GM12878 (cell line): Measurements from ENCODE around the gene CERT1. TPM values are rescaled to one million over a fixed set of nuclear protein-coding genes. Genes with fewer than 3 reads are reported as not detected.

ENCODE experiments used
- ATAC-seq: fragments of 200-7000 bp; cut with Tn5 transposase; 3 replicates; pipeline ENCODE4 v1.9.1; 2020; ENCODE audit warnings: mild to moderate bottlenecking, moderate library complexity
- BruUV-seq: library from RNA; stranded (reverse); fragments of 400-500 nt; replicated peaks from 2 replicates; lab custom pipeline; 2021; lab: Mats Ljungman, UMichigan
- CTCF ChIA-PET: fragments of 300-600 bp; sonication (Branson Sonifier 250); formaldehyde crosslinking; extraction: SDS; loops from one replicate; lab custom pipeline; 2021; ENCODE audit warnings: inconsistent platforms; lab: Yijun Ruan, JAX
- POLR2A ChIA-PET: fragments of 350-600 bp; formaldehyde crosslinking; extraction: SDS; loops from one replicate; lab custom pipeline; 2021; ENCODE audit warnings: inconsistent platforms; lab: Charles Lee
- RAD21 ChIA-PET: fragments of 300-600 bp; sonication (Branson Sonifier 250); formaldehyde crosslinking; loops from one replicate; lab custom pipeline; 2023; ENCODE audit warnings: antibody characterized with exemption; ENCODE audit not compliant: unreplicated experiment; lab: Charles Lee
- SMC1A ChIA-PET: fragments of 300-600 bp; sonication (Branson Sonifier 250); formaldehyde crosslinking; loops from one replicate; lab custom pipeline; 2023; ENCODE audit not compliant: unreplicated experiment, uncharacterized antibody; lab: Charles Lee
- DNase-seq: peaks from one replicate; pipeline ENCODE4 v3.0.0-alpha.2; 2011; ENCODE audit warnings: low read depth, low spot score
- FAIRE-seq: peaks from 3 replicates; lab custom pipeline; 2011; peaks lifted over from hg19 to GRCh38; lab: Jason Lieb, UNC
- H2AFZ ChIP-seq: 2 replicates; pipeline ENCODE4 v1.6.0; 2011; ENCODE audit warnings: low read depth, low read length, control low read depth; ENCODE audit not compliant: control insufficient read depth
- H3K27ac ChIP-seq: 2 replicates; pipeline ENCODE4 v1.5.1; 2011; ENCODE audit warnings: control low read depth; ENCODE audit not compliant: control insufficient read depth, insufficient read depth
- H3K27me3 ChIP-seq, 2 experiments: replicated peaks in 1 of 2; 2 replicates each; pipeline versions ENCODE4 v1.6.0 to v1.6.1; 2011; ENCODE audit warnings: low read length in 1 of 2; ENCODE audit not compliant: control insufficient read depth in 2 of 2, insufficient read depth in 2 of 2
- H3K36me3 ChIP-seq, 2 experiments: 2 replicates each; pipeline ENCODE4 v1.5.1; 2011; ENCODE audit warnings: low read length in 1 of 2; ENCODE audit not compliant: control insufficient read depth in 2 of 2, insufficient read depth in 2 of 2
- H3K4me1 ChIP-seq: 2 replicates; pipeline ENCODE4 v1.6.1; 2011; ENCODE audit warnings: mild to moderate bottlenecking, low read length, moderate library complexity, mixed read lengths; ENCODE audit not compliant: control insufficient read depth, insufficient read depth
- H3K4me2 ChIP-seq: 2 replicates; pipeline ENCODE4 v1.6.0; 2011; ENCODE audit warnings: control low read depth; ENCODE audit not compliant: control insufficient read depth, insufficient read depth
- H3K4me3 ChIP-seq: fragments of 200-600 bp; sonication (generic); 2 replicates; pipeline ENCODE4 v1.5.1; 2016
- H3K79me2 ChIP-seq: 2 replicates; pipeline ENCODE4 v1.6.0; 2011; ENCODE audit warnings: low read length; ENCODE audit not compliant: control insufficient read depth, insufficient read depth
- H3K9ac ChIP-seq: 2 replicates; pipeline ENCODE4 v1.8.0; 2011; ENCODE audit warnings: low read length, control low read depth, mixed read lengths; ENCODE audit not compliant: control insufficient read depth, insufficient read depth
- H3K9me3 ChIP-seq: replicated peaks from 3 replicates; pipeline ENCODE4 v1.5.1; 2011; ENCODE audit warnings: mild to moderate bottlenecking, low read length; ENCODE audit not compliant: control insufficient read depth, insufficient read depth
- H4K20me1 ChIP-seq: 2 replicates; pipeline ENCODE4 v1.6.0; 2011; ENCODE audit not compliant: control insufficient read depth, insufficient read depth
- EP300 ChIP-seq, 2 experiments: fragments of 150-350 bp in 1 of 2; IDR thresholded peaks; 2 replicates each; pipeline ENCODE4 v1.6.1; 2011 to 2012; ENCODE audit warnings: low read depth in 2 of 2, low read length in 2 of 2, borderline replicate concordance in 1 of 2, improper control_type of control experiment in 1 of 2, inconsistent platforms in 1 of 2; ENCODE audit not compliant: control insufficient read depth in 1 of 2
- NFYA ChIP-seq: IDR thresholded peaks from 2 replicates; pipeline ENCODE4 v1.6.1; 2011; ENCODE audit warnings: low read depth, mild to moderate bottlenecking, low read length, improper control_type of control experiment, borderline replicate concordance
- NR2C2 ChIP-seq: IDR thresholded peaks from 2 replicates; pipeline ENCODE4 v1.6.1; 2011; ENCODE audit warnings: borderline replicate concordance, low read depth; ENCODE audit not compliant: control insufficient read depth, insufficient read length
- NR2F1 ChIP-seq: fragments of 450-650 bp; conservative IDR thresholded peaks from 2 replicates; pipeline ENCODE4 v1.6.1; 2017; ENCODE audit warnings: mild to moderate bottlenecking
- POLR2AphosphoS5 ChIP-seq: IDR thresholded peaks from 2 replicates; pipeline ENCODE4 v1.6.1; 2011; ENCODE audit warnings: mild to moderate bottlenecking, low read length, inconsistent platforms
- RBBP5 ChIP-seq: fragments of 200-600 bp; sonication (generic); conservative IDR thresholded peaks from 2 replicates; pipeline ENCODE4 v1.6.1; 2016
- RFX5 ChIP-seq: IDR thresholded peaks from 2 replicates; pipeline ENCODE4 v1.6.1; 2011; ENCODE audit warnings: low read depth, low read length, improper control_type of control experiment
- STAT3 ChIP-seq: IDR thresholded peaks from 2 replicates; pipeline ENCODE4 v1.6.1; 2011; ENCODE audit warnings: low read depth, low read length, improper control_type of control experiment
- TAF1 ChIP-seq: IDR thresholded peaks from 2 replicates; pipeline ENCODE4 v1.6.1; 2011; ENCODE audit warnings: mild to moderate bottlenecking, low read depth, low read length, borderline replicate concordance
- TARDBP ChIP-seq: IDR thresholded peaks from 2 replicates; pipeline ENCODE4 v1.6.1; 2016; ENCODE audit warnings: borderline replicate concordance
- WRNIP1 ChIP-seq: IDR thresholded peaks from 2 replicates; pipeline ENCODE4 v1.6.1; 2011; ENCODE audit warnings: low read depth, low read length, improper control_type of control experiment, borderline replicate concordance
- ZNF207 ChIP-seq: fragments of 450-650 bp; IDR thresholded peaks from 2 replicates; pipeline ENCODE4 v1.6.1; 2014; ENCODE audit warnings: antibody characterized with exemption, mild to moderate bottlenecking, borderline replicate concordance
- WGBS: methylation state at CpG from one replicate; pipeline ENCODE4 v1.1.6; 2016; ENCODE audit warnings: low lambda C conversion rate; ENCODE audit not compliant: insufficient replicate concordance, insufficient coverage; ENCODE audit errors: missing lambda C conversion rate; 5-methylcytosine and 5-hydroxymethylcytosine counted together
- in situ Hi-C: fragments of 300-500 bp; cut with MboI; formaldehyde crosslinking; loops from 9 replicates; pipeline ENCODE4 v1.14.3; 2018; ENCODE audit warnings: mixed read lengths
- intact Hi-C: fragments of 100-400 bp; cut with micrococcal nuclease; formaldehyde crosslinking; loops from one replicate; pipeline ENCODE4 v1.14.2; 2022; ENCODE audit not compliant: unreplicated experiment
- polyA plus RNA-seq, 11 experiments: library from polyadenylated mRNA; depleted of rRNA in 4 of 11; unstranded in 6 of 11; stranded (reverse) in 5 of 11; fragments of >200 nt; fragmentation: Nextera tagmentation in 4 of 11; fragmentation: Illumina TruSeq in 1 of 11; extraction: Ambion mirVana in 4 of 11; extraction: Trizol in 1 of 11; gene quantifications; 1 replicate in 1 of 11; 2 replicates in 10 of 11; pipeline versions ENCODE4 v1.2.1 to v1.2.3, GENCODE V29; 2011 to 2016; ENCODE audit warnings: inconsistent platforms in 2 of 11, missing spikeins in 2 of 11, low read depth in 1 of 11
- total RNA-seq, 4 experiments: library from RNA; depleted of rRNA in 3 of 4; stranded (reverse); fragments of >200 nt in 3 of 4; fragmentation: Illumina TruSeq in 1 of 4; extraction: Trizol in 1 of 4; gene quantifications; 2 replicates each; pipeline versions ENCODE4 v1.2.1 to v1.2.3, GENCODE V29; 2013 to 2021
- TF ChIP-seq, protein P1 (sequence below): fragments of 150-350 bp; IDR thresholded peaks from 2 replicates; pipeline ENCODE4 v1.6.1; 2014; ENCODE audit warnings: mild to moderate bottlenecking, low read depth, low read length
- TF ChIP-seq, protein P2 (sequence below): IDR thresholded peaks from 2 replicates; pipeline ENCODE4 v1.6.1; 2011; ENCODE audit warnings: low read depth, low read length, improper control_type of control experiment, borderline replicate concordance

The CERT1 gene
- total and polyA plus RNA-seq, 10 of the 15 experiments (the other 5 are each of a cell fraction or from before 2014, with no cell fraction given): 7.7 to 36.7 (median 25.6) TPM

DNA sequence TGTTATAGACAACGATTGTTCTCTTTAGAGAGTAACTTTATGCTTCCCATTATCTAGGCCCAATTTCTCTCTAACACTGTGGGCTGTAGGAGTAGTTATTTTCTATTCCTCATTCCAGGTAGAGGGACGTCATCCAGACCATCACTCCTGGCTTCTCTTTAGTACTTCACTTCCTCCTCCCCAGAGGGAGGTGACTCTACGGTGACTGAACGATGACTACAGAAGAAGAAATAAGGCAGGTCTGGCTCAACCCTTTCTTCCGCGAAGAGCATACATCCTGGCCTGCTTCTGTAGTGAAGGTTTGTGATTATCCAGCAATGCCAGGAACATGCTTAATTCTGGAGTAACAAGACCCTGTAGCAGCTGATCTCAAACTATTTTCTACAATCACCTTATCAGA, 123.6 kb downstream of the CERT1 start (continued):
- TF ChIP-seq, protein P1, sequence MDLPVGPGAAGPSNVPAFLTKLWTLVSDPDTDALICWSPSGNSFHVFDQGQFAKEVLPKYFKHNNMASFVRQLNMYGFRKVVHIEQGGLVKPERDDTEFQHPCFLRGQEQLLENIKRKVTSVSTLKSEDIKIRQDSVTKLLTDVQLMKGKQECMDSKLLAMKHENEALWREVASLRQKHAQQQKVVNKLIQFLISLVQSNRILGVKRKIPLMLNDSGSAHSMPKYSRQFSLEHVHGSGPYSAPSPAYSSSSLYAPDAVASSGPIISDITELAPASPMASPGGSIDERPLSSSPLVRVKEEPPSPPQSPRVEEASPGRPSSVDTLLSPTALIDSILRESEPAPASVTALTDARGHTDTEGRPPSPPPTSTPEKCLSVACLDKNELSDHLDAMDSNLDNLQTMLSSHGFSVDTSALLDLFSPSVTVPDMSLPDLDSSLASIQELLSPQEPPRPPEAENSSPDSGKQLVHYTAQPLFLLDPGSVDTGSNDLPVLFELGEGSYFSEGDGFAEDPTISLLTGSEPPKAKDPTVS: no peak

DNA sequence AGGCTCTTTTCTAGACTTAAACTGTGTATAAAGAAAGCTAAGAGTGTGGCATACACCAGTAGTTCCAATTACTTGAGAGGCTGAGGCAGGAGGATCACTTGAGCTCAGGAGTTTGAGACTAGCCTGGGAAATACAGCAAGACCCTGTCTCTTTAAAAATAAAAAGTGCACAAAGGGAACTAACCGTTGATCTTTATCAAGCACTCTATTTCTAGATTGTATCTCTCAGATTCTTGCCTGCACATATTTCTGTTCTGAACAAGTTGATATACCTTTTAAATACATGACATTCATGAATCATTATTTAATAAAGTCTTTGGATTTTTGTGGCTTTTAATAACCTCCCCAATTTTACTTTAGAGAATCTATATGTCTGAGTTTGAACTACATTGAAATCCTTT, 127.2 kb downstream of the CERT1 start:
- SMC1A ChIA-PET: interaction anchor here (0.8 to 1.7 kb wide), 6 partner anchors 10 to 296 kb away, joined by 3 to 7 read pairs (median 4); no protein-coding TSS in a partner anchor

DNA sequence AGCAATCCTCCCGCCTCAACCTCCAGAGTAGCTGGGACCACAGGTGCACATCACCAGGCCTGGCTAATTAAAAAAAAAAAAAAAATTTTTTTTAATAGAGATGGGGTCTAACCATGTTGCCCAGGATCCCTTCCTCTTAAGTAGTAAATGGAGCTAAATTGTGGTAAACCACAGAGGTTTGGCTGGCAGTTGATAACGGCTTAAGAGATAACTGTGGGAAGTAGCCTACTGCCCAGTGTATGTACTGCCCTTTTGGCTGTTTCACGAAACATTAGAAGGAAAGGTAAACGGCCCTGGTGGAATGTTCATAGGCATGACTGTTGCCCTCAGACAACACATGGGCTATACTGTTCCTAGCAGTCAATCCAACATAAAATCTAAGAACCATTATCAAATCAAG, 130.0 kb downstream of the CERT1 start:
- Histone ChIP-seq H3K4me2 (no peak overlapping the region), H3K79me2 (no peaks in the 10 kb centered on the region), H2AFZ (no peak overlapping the region), H3K27ac (no peak overlapping the region), H4K20me1 (no peaks in the 10 kb centered on the region), H3K9me3 (no peaks in the 10 kb centered on the region), H3K4me1 (no peaks in the 10 kb centered on the region), H3K27me3 (no peaks in the 10 kb centered on the region), H3K36me3 (peaks cover 5 to 22% of the 10 kb centered on the region in 2 experiments), H3K4me3 (no peak overlapping the region), H3K9ac (no peak overlapping the region)
- POLR2A ChIA-PET: no interaction called here
- ATAC-seq (no peak), FAIRE-seq (no peak), DNase-seq (no peak)
- 85% methylated on average over 4 of the region's 4 CpGs for WGBS
- BruUV-seq: no TSS peak
- intact Hi-C loops (no loop called here), in situ Hi-C loops (no loop called here)
- CTCF ChIA-PET: interaction anchor here (0.8 kb wide), 1 partner anchor 301 kb away, joined by 3 read pairs; no protein-coding TSS in a partner anchor
- RAD21 ChIA-PET: interaction anchor here (1.1 kb wide), 1 partner anchor 187 kb away, joined by 3 read pairs; no protein-coding TSS in a partner anchor
- SMC1A ChIA-PET: interaction anchor here (0.6 to 0.7 kb wide), 2 partner anchors 9 to 298 kb away, joined by 3 read pairs; no protein-coding TSS in a partner anchor
- TF ChIP-seq TARDBP (no peak), POLR2AphosphoS5 (no peak), TAF1 (no peak), NFYA (no peak), EP300 (IDR thresholded peaks at IDR 0.05; ENCODE audit: borderline replicate concordance in 1 of 2, control insufficient read depth in 1 of 2, low read depth in 2 of 2, low read length in 2 of 2) (no peak), RFX5 (no peak), NR2F1 (no peak), WRNIP1 (no peak), RBBP5 (no peak), NR2C2 (no peak)
- TF ChIP-seq, protein P2, sequence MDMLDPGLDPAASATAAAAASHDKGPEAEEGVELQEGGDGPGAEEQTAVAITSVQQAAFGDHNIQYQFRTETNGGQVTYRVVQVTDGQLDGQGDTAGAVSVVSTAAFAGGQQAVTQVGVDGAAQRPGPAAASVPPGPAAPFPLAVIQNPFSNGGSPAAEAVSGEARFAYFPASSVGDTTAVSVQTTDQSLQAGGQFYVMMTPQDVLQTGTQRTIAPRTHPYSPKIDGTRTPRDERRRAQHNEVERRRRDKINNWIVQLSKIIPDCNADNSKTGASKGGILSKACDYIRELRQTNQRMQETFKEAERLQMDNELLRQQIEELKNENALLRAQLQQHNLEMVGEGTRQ: no peak

More for the DNA sequence above, 127.2 kb downstream of the CERT1 start:
- H3K27me3 ChIP-seq: no peaks in the 10 kb centered on the region
- no peaks in the 10 kb centered on the region for H3K4me1 ChIP-seq
- no peak overlapping the region for H3K4me3 ChIP-seq
- POLR2A ChIA-PET: interaction anchor here (1.4 kb wide), 1 partner anchor 47 kb away, joined by 3 read pairs; the partner anchor contains the start of gene HMGCR
- TF ChIP-seq STAT3 (no peak), ZNF207 (no peak)
- H3K4me2 ChIP-seq: no peak overlapping the region
- in situ Hi-C loops: no loop called here
- H3K79me2 ChIP-seq: no peaks in the 10 kb centered on the region
- H2AFZ ChIP-seq: no peak overlapping the region
- H3K9me3 ChIP-seq: no peaks in the 10 kb centered on the region
- H3K36me3 ChIP-seq: peaks cover 3 to 20% of the 10 kb centered on the region in 2 experiments; a peak in 3 of 4 replicates
- H3K27ac ChIP-seq: no peak overlapping the region
- no peak for DNase-seq
- H3K9ac ChIP-seq: no peak overlapping the region
- FAIRE-seq: no peak
- RAD21 ChIA-PET: no interaction called here
- CTCF ChIA-PET: interaction anchor here (0.9 to 1.4 kb wide), 2 partner anchors 148 to 298 kb away, joined by 3 read pairs; no protein-coding TSS in a partner anchor
- no peaks in the 10 kb centered on the region for H4K20me1 ChIP-seq
- intact Hi-C loops: no loop called here
- 90% methylated on average over 1 of the region's 1 CpG for WGBS
- BruUV-seq: no TSS peak
- no peak for ATAC-seq
